GM18909 (cell line): ENCODE measurements around the gene TSSK6.

ENCODE experiments used
- ATAC-seq: cut with Tn5 transposase; IDR thresholded peaks from one replicate; pipeline ENCODE4 v1.9.1; 2021; ENCODE audit warnings: mild to moderate bottlenecking; ENCODE audit not compliant: unreplicated experiment, poor library complexity

TSSK6 gene

DNA sequence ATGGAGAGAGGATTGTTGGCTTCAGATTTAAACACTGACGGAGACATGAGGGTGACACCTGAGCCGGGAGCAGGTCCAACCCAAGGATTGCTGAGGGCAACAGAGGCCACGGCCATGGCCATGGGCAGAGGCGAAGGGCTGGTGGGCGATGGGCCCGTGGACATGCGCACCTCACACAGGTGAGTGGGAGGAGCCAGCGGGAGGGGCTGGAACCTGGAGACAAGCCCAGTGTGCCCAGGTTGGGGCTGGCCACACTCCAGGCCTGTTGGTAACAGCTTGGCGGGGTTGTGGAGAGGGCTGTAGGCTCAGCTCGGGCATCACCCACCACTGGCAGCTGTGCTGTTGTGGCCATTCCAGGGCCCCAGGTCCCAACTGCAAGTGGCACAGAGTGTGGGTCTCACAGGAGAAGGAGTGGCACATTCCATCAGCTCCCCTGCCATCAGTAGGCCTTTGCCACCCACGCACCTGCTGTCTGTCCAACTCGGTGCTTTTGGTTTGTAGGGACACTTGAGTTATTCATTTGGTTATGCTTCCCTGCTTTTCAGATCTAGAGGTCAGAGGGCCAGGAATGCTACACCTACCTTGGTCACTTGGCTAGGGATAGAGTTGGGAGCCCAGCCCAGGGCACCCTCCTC, 49.8 kb downstream of the TSSK6 start:
- no peak for ATAC-seq

DNA sequence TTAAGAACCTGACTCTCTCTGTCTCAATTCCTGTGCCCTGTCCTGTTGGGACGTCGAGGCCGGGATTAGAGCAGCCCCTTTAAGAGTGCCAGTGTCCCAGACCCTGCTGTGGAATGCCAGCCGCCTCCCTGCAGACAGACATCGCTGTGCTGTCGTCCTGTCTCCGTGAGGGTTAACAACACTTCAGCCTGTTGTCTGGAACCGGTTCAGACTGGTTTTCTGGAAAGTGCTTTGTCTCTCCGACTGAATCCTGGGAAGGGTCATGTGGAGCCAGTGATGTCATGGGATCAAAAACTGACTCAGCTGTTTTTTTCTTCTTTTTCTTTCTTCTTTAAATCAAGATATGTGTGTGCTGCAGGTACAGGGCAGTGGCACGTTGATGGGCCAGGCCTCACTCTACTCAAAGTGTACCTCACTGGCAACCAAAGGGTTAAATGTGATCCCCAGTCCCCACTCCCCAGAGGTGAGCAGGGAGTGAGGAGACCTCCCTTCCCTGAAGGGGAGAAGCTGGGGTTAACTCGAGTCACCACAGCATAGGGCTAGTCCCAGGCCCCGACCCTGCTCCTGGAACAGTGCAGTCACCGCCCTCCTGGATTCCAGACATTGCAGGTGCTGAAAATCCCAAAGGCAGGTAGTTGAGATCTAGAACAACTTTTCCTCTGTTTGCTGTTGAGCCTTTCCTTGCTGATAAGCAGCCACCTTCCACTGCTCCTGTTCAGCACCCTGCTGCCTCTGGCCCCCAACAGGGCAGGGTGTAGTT, 50.8 kb downstream of the TSSK6 start:
- no peak for ATAC-seq
